H1 (cell line): ENCODE measurements around the gene PLEKHN1. TPM values are rescaled to one million over a fixed set of nuclear protein-coding genes. Genes with fewer than 3 reads are reported as not detected.

Source experiments
- BRCA1 ChIP-seq: IDR thresholded peaks from 2 replicates; pipeline ENCODE4 v1.6.1; 2012; ENCODE audit warnings: low read depth, low read length, improper control_type of control experiment
- EZH2 ChIP-seq: fragments of 200-600 bp; sonication (generic); IDR thresholded peaks from 2 replicates; pipeline ENCODE4 v1.7.1; 2012; ENCODE audit warnings: low read depth, mild to moderate bottlenecking, moderate library complexity, low read length, inconsistent platforms; ENCODE audit not compliant: severe bottlenecking
- GABPA ChIP-seq: IDR thresholded peaks from 2 replicates; pipeline ENCODE4 v1.6.1; 2011; ENCODE audit warnings: mild to moderate bottlenecking, low read length, moderate library complexity, borderline replicate concordance; ENCODE audit not compliant: insufficient read depth
- HDAC6 ChIP-seq: IDR thresholded peaks from one replicate; pipeline ENCODE4 v1.7.1; 2012; ENCODE audit warnings: low read depth, mild to moderate bottlenecking, inconsistent platforms, low read length, moderate library complexity
- NRF1 ChIP-seq: IDR thresholded peaks from 2 replicates; pipeline ENCODE4 v1.6.1; 2011; ENCODE audit warnings: mild to moderate bottlenecking, low read depth, low read length, improper control_type of control experiment
- PHF8 ChIP-seq: fragments of 200-600 bp; sonication (generic); conservative IDR thresholded peaks from 2 replicates; pipeline ENCODE4 v1.7.1; 2012; ENCODE audit warnings: low read depth, mild to moderate bottlenecking, inconsistent platforms, low read length, moderate library complexity
- SP4 ChIP-seq: IDR thresholded peaks from 2 replicates; pipeline ENCODE4 v1.6.1; 2012; ENCODE audit warnings: low read length, inconsistent platforms
- polyA plus RNA-seq, 7 experiments: library from polyadenylated mRNA; depleted of rRNA in 3 of 7; stranded (reverse) in 5 of 7; unstranded in 2 of 7; fragments of >200 nt in 5 of 7; fragments of 200-250 nt in 2 of 7; gene quantifications; 1 replicate in 5 of 7; 2 replicates in 1 of 7; 4 replicates in 1 of 7; pipeline versions ENCODE4 v1.2.1 to v1.2.3, GENCODE V29; 2011 to 2013; ENCODE audit warnings: missing spikeins in 2 of 7, mixed read lengths in 2 of 7
- total RNA-seq: library from RNA; stranded (reverse); fragmentation: NEBNext Ultra II Directional; extraction: Animal tissue kit (Norgen Biotek cat#: 25700); gene quantifications from 2 replicates; pipeline ENCODE4 v1.2.1, GENCODE V29; 2021
- TF ChIP-seq, protein P1 (sequence below): fragments of 300-600 bp; sonication (generic); IDR thresholded peaks from 2 replicates; pipeline ENCODE4 v1.7.1; 2012; ENCODE audit warnings: low read length, moderate library complexity, mild to moderate bottlenecking, inconsistent platforms; ENCODE audit not compliant: insufficient replicate concordance
- TF ChIP-seq, protein P2 (sequence below): IDR thresholded peaks from 2 replicates; pipeline ENCODE4 v1.6.1; 2012; ENCODE audit warnings: low read length, inconsistent platforms

The PLEKHN1 gene
- total and polyA plus RNA-seq, 2 of the 8 experiments (the other 6 are each of a cell fraction or from before 2014, with no cell fraction given) = 0.39 to 1.5 TPM

DNA sequence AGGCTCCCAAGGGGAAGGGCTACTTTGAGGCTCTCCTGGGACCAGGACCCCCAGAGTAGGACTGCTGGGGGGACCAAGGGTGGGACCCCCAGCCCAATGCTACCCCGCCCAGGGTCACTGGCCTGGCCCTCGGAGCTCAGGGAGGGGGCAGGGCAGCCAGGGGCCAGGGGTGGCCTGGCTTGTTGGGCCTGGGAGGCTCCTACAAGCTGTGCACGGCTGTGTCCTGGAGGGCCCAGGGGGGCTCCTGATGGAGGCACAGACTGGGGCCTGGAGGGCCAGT, 31.4 kb downstream of the PLEKHN1 start (continued):
- TF ChIP-seq, protein P1, sequence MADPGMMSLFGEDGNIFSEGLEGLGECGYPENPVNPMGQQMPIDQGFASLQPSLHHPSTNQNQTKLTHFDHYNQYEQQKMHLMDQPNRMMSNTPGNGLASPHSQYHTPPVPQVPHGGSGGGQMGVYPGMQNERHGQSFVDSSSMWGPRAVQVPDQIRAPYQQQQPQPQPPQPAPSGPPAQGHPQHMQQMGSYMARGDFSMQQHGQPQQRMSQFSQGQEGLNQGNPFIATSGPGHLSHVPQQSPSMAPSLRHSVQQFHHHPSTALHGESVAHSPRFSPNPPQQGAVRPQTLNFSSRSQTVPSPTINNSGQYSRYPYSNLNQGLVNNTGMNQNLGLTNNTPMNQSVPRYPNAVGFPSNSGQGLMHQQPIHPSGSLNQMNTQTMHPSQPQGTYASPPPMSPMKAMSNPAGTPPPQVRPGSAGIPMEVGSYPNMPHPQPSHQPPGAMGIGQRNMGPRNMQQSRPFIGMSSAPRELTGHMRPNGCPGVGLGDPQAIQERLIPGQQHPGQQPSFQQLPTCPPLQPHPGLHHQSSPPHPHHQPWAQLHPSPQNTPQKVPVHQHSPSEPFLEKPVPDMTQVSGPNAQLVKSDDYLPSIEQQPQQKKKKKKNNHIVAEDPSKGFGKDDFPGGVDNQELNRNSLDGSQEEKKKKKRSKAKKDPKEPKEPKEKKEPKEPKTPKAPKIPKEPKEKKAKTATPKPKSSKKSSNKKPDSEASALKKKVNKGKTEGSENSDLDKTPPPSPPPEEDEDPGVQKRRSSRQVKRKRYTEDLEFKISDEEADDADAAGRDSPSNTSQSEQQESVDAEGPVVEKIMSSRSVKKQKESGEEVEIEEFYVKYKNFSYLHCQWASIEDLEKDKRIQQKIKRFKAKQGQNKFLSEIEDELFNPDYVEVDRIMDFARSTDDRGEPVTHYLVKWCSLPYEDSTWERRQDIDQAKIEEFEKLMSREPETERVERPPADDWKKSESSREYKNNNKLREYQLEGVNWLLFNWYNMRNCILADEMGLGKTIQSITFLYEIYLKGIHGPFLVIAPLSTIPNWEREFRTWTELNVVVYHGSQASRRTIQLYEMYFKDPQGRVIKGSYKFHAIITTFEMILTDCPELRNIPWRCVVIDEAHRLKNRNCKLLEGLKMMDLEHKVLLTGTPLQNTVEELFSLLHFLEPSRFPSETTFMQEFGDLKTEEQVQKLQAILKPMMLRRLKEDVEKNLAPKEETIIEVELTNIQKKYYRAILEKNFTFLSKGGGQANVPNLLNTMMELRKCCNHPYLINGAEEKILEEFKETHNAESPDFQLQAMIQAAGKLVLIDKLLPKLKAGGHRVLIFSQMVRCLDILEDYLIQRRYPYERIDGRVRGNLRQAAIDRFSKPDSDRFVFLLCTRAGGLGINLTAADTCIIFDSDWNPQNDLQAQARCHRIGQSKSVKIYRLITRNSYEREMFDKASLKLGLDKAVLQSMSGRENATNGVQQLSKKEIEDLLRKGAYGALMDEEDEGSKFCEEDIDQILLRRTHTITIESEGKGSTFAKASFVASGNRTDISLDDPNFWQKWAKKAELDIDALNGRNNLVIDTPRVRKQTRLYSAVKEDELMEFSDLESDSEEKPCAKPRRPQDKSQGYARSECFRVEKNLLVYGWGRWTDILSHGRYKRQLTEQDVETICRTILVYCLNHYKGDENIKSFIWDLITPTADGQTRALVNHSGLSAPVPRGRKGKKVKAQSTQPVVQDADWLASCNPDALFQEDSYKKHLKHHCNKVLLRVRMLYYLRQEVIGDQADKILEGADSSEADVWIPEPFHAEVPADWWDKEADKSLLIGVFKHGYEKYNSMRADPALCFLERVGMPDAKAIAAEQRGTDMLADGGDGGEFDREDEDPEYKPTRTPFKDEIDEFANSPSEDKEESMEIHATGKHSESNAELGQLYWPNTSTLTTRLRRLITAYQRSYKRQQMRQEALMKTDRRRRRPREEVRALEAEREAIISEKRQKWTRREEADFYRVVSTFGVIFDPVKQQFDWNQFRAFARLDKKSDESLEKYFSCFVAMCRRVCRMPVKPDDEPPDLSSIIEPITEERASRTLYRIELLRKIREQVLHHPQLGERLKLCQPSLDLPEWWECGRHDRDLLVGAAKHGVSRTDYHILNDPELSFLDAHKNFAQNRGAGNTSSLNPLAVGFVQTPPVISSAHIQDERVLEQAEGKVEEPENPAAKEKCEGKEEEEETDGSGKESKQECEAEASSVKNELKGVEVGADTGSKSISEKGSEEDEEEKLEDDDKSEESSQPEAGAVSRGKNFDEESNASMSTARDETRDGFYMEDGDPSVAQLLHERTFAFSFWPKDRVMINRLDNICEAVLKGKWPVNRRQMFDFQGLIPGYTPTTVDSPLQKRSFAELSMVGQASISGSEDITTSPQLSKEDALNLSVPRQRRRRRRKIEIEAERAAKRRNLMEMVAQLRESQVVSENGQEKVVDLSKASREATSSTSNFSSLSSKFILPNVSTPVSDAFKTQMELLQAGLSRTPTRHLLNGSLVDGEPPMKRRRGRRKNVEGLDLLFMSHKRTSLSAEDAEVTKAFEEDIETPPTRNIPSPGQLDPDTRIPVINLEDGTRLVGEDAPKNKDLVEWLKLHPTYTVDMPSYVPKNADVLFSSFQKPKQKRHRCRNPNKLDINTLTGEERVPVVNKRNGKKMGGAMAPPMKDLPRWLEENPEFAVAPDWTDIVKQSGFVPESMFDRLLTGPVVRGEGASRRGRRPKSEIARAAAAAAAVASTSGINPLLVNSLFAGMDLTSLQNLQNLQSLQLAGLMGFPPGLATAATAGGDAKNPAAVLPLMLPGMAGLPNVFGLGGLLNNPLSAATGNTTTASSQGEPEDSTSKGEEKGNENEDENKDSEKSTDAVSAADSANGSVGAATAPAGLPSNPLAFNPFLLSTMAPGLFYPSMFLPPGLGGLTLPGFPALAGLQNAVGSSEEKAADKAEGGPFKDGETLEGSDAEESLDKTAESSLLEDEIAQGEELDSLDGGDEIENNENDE = no peak
- TF ChIP-seq, protein P2, sequence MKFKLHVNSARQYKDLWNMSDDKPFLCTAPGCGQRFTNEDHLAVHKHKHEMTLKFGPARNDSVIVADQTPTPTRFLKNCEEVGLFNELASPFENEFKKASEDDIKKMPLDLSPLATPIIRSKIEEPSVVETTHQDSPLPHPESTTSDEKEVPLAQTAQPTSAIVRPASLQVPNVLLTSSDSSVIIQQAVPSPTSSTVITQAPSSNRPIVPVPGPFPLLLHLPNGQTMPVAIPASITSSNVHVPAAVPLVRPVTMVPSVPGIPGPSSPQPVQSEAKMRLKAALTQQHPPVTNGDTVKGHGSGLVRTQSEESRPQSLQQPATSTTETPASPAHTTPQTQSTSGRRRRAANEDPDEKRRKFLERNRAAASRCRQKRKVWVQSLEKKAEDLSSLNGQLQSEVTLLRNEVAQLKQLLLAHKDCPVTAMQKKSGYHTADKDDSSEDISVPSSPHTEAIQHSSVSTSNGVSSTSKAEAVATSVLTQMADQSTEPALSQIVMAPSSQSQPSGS = no peak
- TF ChIP-seq HDAC6 = no peak
- no peak for TF ChIP-seq GABPA
- TF ChIP-seq PHF8 = no peak
- no peak for TF ChIP-seq EZH2
- no peak for TF ChIP-seq NRF1
- no peak for TF ChIP-seq SP4
- no peak for TF ChIP-seq BRCA1
